HG03097 (cell line): ENCODE measurements around the gene RAF1.
"Not testable (repeated sequence)": the region's sequence is repeated elsewhere in the genome, so short reads cannot be mapped to it uniquely, and the experiment has no call there.

Experiments used
- ATAC-seq: cut with Tn5 transposase; IDR thresholded peaks from one replicate; pipeline ENCODE4 v1.9.1; 2021; ENCODE audit not compliant: unreplicated experiment, low FRiP score

Gene RAF1

GRCh38 chr3:12663936-12664908, at the start of gene RAF1:
Gene RAF1 (minus strand): TSS chr3:12664117. CDS start chr3:12618721, 45,396 bp downstream.
- peak; percentile 95 for ATAC-seq

GRCh38 chr3:12710062-12710461, 46.1 kb upstream of the RAF1 start:
- ATAC-seq, result no peak

- no peak for ATAC-seq
These were observed 45.4 kb upstream of the RAF1 start for GRCh38 chr3:12709334-12709733.

- ATAC-seq, result no peak
These were observed 44.8 kb upstream of the RAF1 start for GRCh38 chr3:12708584-12709192.

- no peak for ATAC-seq
These were observed 43.5 kb upstream of the RAF1 start for GRCh38 chr3:12707449-12707848.

- ATAC-seq, result no peak
These were observed 42.8 kb upstream of the RAF1 start for GRCh38 chr3:12706504-12707253.

- no peak for ATAC-seq
These were observed 42.1 kb upstream of the RAF1 start for GRCh38 chr3:12705981-12706380.

GRCh38 chr3:12705374-12705926, 41.5 kb upstream of the RAF1 start:
- ATAC-seq, result no peak

- no peak for ATAC-seq
These were observed 38.6 kb upstream of the RAF1 start for GRCh38 chr3:12702501-12702900.

- ATAC-seq, result not testable (repeated sequence)
These were observed 37.7 kb upstream of the RAF1 start for GRCh38 chr3:12701601-12702000.

- no peak for ATAC-seq
These were observed 36.9 kb upstream of the RAF1 start for GRCh38 chr3:12700800-12701199.

GRCh38 chr3:12695916-12696315, 32.0 kb upstream of the RAF1 start:
- ATAC-seq, result no peak

GRCh38 chr3:12695112-12695511, 31.2 kb upstream of the RAF1 start:
- no peak for ATAC-seq

- ATAC-seq, result no peak
These were observed 28.5 kb upstream of the RAF1 start for GRCh38 chr3:12692444-12692843.

GRCh38 chr3:12689997-12690711, 26.2 kb upstream of the RAF1 start:
- no peak for ATAC-seq

- no peak for ATAC-seq
These were observed 24.0 kb upstream of the RAF1 start for GRCh38 chr3:12687948-12688347.

GRCh38 chr3:12686096-12686495, 22.2 kb upstream of the RAF1 start:
- no peak for ATAC-seq

GRCh38 chr3:12681943-12682390, 18.1 kb upstream of the RAF1 start:
- ATAC-seq, result no peak

- no peak for ATAC-seq
These were observed 17.4 kb upstream of the RAF1 start for GRCh38 chr3:12681089-12681942.
